MM.1S (cell line): ENCODE measurements around the gene C3.

ENCODE experiments used
- CTCF ChIP-seq: fragments of 300-600 bp; sonication (generic); IDR thresholded peaks from 2 replicates; pipeline ENCODE4 v1.5.1; 2016; ENCODE audit warnings: antibody characterized with exemption, low read length, mixed read lengths
- EZH2 ChIP-seq: fragments of 300-600 bp; sonication (generic); optimal IDR thresholded peaks from 2 replicates; pipeline ENCODE3; 2017; ENCODE audit warnings: low read depth, mild to moderate bottlenecking, antibody characterized with exemption, low read length, mixed read lengths
- EZH2phosphoT487 ChIP-seq: fragments of 300-600 bp; sonication (generic); IDR thresholded peaks from 2 replicates; pipeline ENCODE4 v1.6.1; 2018; ENCODE audit warnings: antibody characterized with exemption, low read length

DNA sequence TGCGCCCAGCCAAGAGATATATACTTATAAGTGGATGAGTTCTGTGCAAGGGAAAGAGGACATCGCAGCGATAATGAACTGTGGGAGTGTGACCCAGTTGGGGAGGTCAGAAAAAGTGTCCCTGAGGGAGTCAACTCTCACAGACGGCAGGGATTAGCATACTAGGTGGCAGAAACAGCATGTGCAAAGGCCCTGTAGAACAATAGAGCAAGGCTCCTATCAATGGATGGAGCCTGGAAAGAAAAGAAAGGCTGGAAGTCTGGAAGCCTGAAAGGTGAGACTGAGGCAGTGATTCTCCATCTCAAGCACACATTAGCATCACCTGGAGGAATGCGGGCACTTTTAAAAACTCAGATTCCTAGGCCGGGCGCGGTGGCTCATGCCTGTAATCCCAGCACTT is 29.1 kb downstream of the C3 start:
- TF ChIP-seq CTCF (no peak), EZH2 (no peak), EZH2phosphoT487 (no peak)
